PFSK-1 (cell line): ENCODE data around the gene HDAC4.

ENCODE experiments used
- POLR2AphosphoS5 ChIP-seq: IDR thresholded peaks from 2 replicates; pipeline ENCODE4 v1.6.1; 2012; ENCODE audit warnings: low read depth, mild to moderate bottlenecking, control low read depth, low read length, moderate library complexity
- SIN3A ChIP-seq: IDR thresholded peaks from 2 replicates; pipeline ENCODE4 v1.6.1; 2012; ENCODE audit warnings: mild to moderate bottlenecking, low read length, moderate library complexity, borderline replicate concordance; ENCODE audit not compliant: insufficient read depth
- TAF1 ChIP-seq: IDR thresholded peaks from 2 replicates; pipeline ENCODE4 v1.6.1; 2012; ENCODE audit warnings: low read length, control low read depth, borderline replicate concordance; ENCODE audit not compliant: insufficient read depth

DNA sequence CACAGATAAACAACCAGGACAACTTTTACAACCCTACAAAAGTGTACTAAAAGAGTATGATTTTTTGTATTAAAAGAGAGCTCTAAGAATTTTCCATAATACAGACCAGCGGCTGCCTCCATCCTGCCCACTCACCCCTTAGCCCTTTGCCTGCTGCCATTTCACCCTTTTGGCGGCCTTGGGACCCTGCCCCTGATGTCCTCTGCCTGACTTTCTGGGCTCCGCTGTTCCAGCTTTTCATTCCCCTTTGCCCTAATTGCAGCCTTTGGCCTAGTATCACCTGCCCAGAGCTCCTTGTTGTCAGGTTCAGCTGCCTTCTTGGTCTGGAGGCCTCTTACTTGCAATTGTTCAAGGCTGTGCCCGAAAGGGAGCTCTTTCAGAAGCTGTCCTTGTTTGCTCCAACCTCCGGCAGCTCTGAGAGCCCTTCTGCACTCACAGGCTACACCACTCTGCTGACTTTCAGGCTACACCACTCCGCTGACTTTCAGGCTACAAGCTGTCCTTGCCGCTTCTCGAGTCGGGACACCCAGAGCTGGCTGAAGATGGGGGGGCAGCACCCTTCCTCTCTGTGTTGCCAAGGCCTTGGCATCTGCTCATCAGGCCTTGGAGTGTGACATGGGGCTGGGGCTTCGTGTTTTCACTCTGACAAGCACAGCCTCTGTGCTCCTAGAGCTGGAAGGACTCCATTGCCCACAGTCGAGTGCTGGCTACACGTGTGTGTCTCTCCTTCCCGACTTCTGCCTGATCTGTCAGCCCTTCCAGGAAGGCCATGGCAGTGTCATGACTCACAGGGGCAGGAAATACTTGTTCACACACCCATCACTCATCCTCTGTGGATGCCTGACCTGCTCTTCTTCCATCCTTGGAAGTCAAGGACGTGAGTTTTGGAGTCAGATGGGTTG, 43.1 kb upstream of the HDAC4 start:
- no peak for TF ChIP-seq POLR2AphosphoS5
- no peak for TF ChIP-seq TAF1
- TF ChIP-seq SIN3A: no peak
